Upper lobe of left lung (tissue), 4 donors: ENCODE data around the gene AGMO.

ENCODE experiments used
- CTCF ChIP-seq, 6 experiments: fragments of 450-650 bp in 4 of 6; fragments of 200-600 bp in 2 of 6; sonication (generic) in 2 of 6; IDR thresholded peaks; one replicate each; pipeline ENCODE4 v1.5.1; 2016 to 2019; ENCODE audit warnings: antibody characterized with exemption in 6 of 6
- EP300 ChIP-seq, 4 donors: sonication (generic); formaldehyde crosslinking; IDR thresholded peaks; one replicate each; pipeline ENCODE4 v1.5.1; 2017; ENCODE audit warnings: antibody characterized with exemption in 4 of 4, control low read depth in 2 of 4
- POLR2A ChIP-seq, 4 donors: fragments of 450-650 bp; IDR thresholded peaks; one replicate each; pipeline ENCODE4 v1.5.1; 2016 to 2017; ENCODE audit warnings: antibody characterized with exemption in 4 of 4, mild to moderate bottlenecking in 2 of 4
- POLR2AphosphoS5 ChIP-seq, 2 donors: sonication (generic); formaldehyde crosslinking; IDR thresholded peaks; one replicate each; pipeline ENCODE4 v1.5.1; 2017; ENCODE audit warnings: antibody characterized with exemption in 2 of 2

- TF ChIP-seq CTCF (IDR thresholded peaks at IDR 0.05): peak in 5 of 6 experiments; percentile 38 to 55 (median 39)
- TF ChIP-seq POLR2AphosphoS5 (IDR thresholded peaks at IDR 0.05): no peak
- no peak for TF ChIP-seq POLR2A (IDR thresholded peaks at IDR 0.05)
- no peak for TF ChIP-seq EP300 (IDR thresholded peaks at IDR 0.05)
Observed at GRCh38 chr7:15305002-15305600, 256.7 kb downstream of the AGMO start.
